DOHH2 (cell line): Measurements from ENCODE around the gene ASXL1.

ENCODE experiments used
- H3F3A ChIP-seq: fragments of 200-600 bp; sonication (generic), shearing (Covaris generic); 2 replicates; pipeline ENCODE4 v1.6.0; 2016; ENCODE audit warnings: antibody characterized with exemption, mild to moderate bottlenecking; ENCODE audit not compliant: control insufficient read depth, insufficient read depth
- H3K27ac ChIP-seq: fragments of 200-600 bp; sonication (generic); 2 replicates; pipeline ENCODE4 v1.5.1; 2014; ENCODE audit warnings: low read depth, mild to moderate bottlenecking, low read length, moderate library complexity
- H3K27me3 ChIP-seq: fragments of 200-600 bp; sonication (generic); 2 replicates; pipeline ENCODE4 v1.6.1; 2014; ENCODE audit warnings: mild to moderate bottlenecking, low read length, mixed read lengths; ENCODE audit not compliant: control insufficient read depth
- H3K36me3 ChIP-seq: fragments of 200-600 bp; sonication (generic); 2 replicates; pipeline ENCODE4 v1.6.1; 2014; ENCODE audit warnings: mild to moderate bottlenecking, low read length, moderate library complexity, mixed read lengths; ENCODE audit not compliant: control insufficient read depth
- H3K4me1 ChIP-seq: fragments of 200-600 bp; sonication (generic); 2 replicates; pipeline ENCODE4 v1.6.1; 2014; ENCODE audit warnings: mild to moderate bottlenecking, low read length, mixed read lengths; ENCODE audit not compliant: control insufficient read depth
- H3K4me2 ChIP-seq: fragments of 200-600 bp; sonication (generic); 2 replicates; pipeline ENCODE4 v1.6.0; 2014; ENCODE audit warnings: mild to moderate bottlenecking, low read length, moderate library complexity
- H3K4me3 ChIP-seq: fragments of 200-600 bp; sonication (generic); 2 replicates; pipeline ENCODE4 v1.5.1; 2014; ENCODE audit warnings: mild to moderate bottlenecking, low read length, mixed read lengths
- H3K79me2 ChIP-seq: fragments of 200-600 bp; sonication (generic); 2 replicates; pipeline ENCODE4 v1.6.1; 2014; ENCODE audit warnings: mild to moderate bottlenecking, low read length, mixed read lengths; ENCODE audit not compliant: control insufficient read depth
- H3K9me2 ChIP-seq: fragments of 200-600 bp; sonication (generic); replicated peaks from 2 replicates; pipeline ENCODE4 v1.6.1; 2014; ENCODE audit warnings: mild to moderate bottlenecking, low read length, mixed read lengths; ENCODE audit not compliant: control insufficient read depth
- H3K9me3 ChIP-seq: fragments of 200-600 bp; sonication (generic); 2 replicates; pipeline ENCODE4 v1.6.1; 2014; ENCODE audit warnings: antibody characterized with exemption, low read length, mixed read lengths; ENCODE audit not compliant: control insufficient read depth, insufficient read depth
- H4K20me1 ChIP-seq: fragments of 200-600 bp; sonication (generic); 2 replicates; pipeline ENCODE4 v1.6.0; 2014; ENCODE audit warnings: low read depth, mild to moderate bottlenecking, antibody characterized with exemption, low read length, moderate library complexity; ENCODE audit not compliant: control insufficient read depth, insufficient read depth
- CTCF ChIP-seq: fragments of 200-600 bp; sonication (generic); IDR thresholded peaks from one replicate; pipeline ENCODE4 v1.5.1; 2014; ENCODE audit warnings: antibody characterized with exemption, mild to moderate bottlenecking, low read depth, low read length; ENCODE audit not compliant: poor library complexity, severe bottlenecking
- EZH2phosphoT487 ChIP-seq: fragments of 200-600 bp; sonication (generic); IDR thresholded peaks from 2 replicates; pipeline ENCODE4 v1.6.1; 2017; ENCODE audit warnings: borderline replicate concordance, mild to moderate bottlenecking, antibody characterized with exemption, low read length, moderate library complexity, mixed read lengths

ASXL1 gene

DNA sequence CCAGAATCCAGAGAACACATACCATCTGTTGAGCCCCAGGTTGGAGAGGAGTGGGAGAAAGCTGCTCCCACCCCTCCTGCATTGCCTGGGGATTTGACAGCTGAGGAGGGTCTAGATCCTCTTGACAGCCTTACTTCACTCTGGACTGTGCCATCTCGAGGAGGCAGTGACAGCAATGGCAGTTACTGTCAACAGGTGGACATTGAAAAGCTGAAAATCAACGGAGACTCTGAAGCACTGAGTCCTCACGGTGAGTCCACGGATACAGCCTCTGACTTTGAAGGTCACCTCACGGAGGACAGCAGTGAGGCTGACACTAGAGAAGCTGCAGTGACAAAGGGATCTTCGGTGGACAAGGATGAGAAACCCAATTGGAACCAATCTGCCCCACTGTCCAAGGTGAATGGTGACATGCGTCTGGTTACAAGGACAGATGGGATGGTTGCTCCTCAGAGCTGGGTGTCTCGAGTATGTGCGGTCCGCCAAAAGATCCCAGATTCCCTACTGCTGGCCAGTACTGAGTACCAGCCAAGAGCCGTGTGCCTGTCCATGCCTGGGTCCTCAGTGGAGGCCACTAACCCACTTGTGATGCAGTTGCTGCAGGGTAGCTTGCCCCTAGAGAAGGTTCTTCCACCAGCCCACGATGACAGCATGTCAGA lies 77.4 kb downstream of the ASXL1 start:
- Histone ChIP-seq H3K27ac (no peak overlapping the region), H3K79me2 (no peaks in the 10 kb centered on the region), H3F3A (no peaks in the 10 kb centered on the region), H3K36me3 (peaks cover 98% of the 10 kb centered on the region), H3K4me3 (no peak overlapping the region), H3K9me3 (no peaks in the 10 kb centered on the region), H3K4me1 (no peaks in the 10 kb centered on the region), H3K9me2 (no peaks in the 10 kb centered on the region), H3K27me3 (no peaks in the 10 kb centered on the region), H3K4me2 (no peak overlapping the region), H4K20me1 (no peaks in the 10 kb centered on the region)
- no peak for TF ChIP-seq EZH2phosphoT487
- TF ChIP-seq CTCF = no peak

DNA sequence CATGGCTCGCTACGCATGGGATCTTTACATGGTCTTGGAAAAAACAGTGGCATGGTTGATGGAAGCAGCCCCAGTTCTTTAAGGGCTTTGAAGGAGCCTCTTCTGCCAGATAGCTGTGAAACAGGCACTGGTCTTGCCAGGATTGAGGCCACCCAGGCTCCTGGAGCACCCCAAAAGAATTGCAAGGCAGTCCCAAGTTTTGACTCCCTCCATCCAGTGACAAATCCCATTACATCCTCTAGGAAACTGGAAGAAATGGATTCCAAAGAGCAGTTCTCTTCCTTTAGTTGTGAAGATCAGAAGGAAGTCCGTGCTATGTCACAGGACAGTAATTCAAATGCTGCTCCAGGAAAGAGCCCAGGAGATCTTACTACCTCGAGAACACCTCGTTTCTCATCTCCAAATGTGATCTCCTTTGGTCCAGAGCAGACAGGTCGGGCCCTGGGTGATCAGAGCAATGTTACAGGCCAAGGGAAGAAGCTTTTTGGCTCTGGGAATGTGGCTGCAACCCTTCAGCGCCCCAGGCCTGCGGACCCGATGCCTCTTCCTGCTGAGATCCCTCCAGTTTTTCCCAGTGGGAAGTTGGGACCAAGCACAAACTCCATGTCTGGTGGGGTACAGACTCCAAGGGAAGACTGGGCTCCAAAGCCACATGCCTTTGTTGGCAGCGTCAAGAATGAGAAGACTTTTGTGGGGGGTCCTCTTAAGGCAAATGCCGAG lies 78.2 kb downstream of the ASXL1 start:
- H3F3A ChIP-seq = no peaks in the 10 kb centered on the region
- H3K4me2 ChIP-seq = no peak overlapping the region
- H3K9me3 ChIP-seq = no peaks in the 10 kb centered on the region
- no peak overlapping the region for H3K4me3 ChIP-seq
- H3K79me2 ChIP-seq = no peaks in the 10 kb centered on the region
- peaks cover 90% of the 10 kb centered on the region for H3K36me3 ChIP-seq
- no peaks in the 10 kb centered on the region for H3K27me3 ChIP-seq
- H3K9me2 ChIP-seq = no peaks in the 10 kb centered on the region
- TF ChIP-seq CTCF = no peak
- no peak for TF ChIP-seq EZH2phosphoT487
- no peaks in the 10 kb centered on the region for H4K20me1 ChIP-seq
- no peak overlapping the region for H3K27ac ChIP-seq
- H3K4me1 ChIP-seq = no peaks in the 10 kb centered on the region

DNA sequence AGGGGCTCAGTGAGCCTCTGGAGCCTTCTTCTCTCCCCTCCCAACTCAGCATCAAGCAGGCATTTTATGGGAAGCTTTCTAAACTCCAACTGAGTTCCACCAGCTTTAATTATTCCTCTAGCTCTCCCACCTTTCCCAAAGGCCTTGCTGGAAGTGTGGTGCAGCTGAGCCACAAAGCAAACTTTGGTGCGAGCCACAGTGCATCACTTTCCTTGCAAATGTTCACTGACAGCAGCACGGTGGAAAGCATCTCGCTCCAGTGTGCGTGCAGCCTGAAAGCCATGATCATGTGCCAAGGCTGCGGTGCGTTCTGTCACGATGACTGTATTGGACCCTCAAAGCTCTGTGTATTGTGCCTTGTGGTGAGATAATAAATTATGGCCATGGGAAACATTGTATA lies 78.8 kb downstream of the ASXL1 start:
- Histone ChIP-seq H3K36me3 (peaks cover 84% of the 10 kb centered on the region), H3K4me1 (no peaks in the 10 kb centered on the region)

More for the DNA sequence above, 78.8 kb downstream of the ASXL1 start:
- no peaks in the 10 kb centered on the region for H3F3A ChIP-seq
- H3K79me2 ChIP-seq = no peaks in the 10 kb centered on the region
- H3K9me2 ChIP-seq = no peaks in the 10 kb centered on the region
- no peaks in the 10 kb centered on the region for H4K20me1 ChIP-seq
- no peak overlapping the region for H3K27ac ChIP-seq
- no peaks in the 10 kb centered on the region for H3K9me3 ChIP-seq
- H3K4me3 ChIP-seq = no peak overlapping the region
- no peak for TF ChIP-seq CTCF
- TF ChIP-seq EZH2phosphoT487 = no peak
- H3K27me3 ChIP-seq = no peaks in the 10 kb centered on the region
- H3K4me2 ChIP-seq = no peak overlapping the region
